Coronary artery (tissue), 2 donors: ENCODE results near the gene PEPD.

ENCODE experiments used
- DNase-seq: peaks from one replicate; pipeline ENCODE4 v3.0.0-alpha.2; 2017; ENCODE audit warnings: low spot score
- H3K27ac ChIP-seq, 2 donors: fragments of 200-600 bp; sonication (generic); one replicate each; pipeline ENCODE4 v1.5.1; 2016 to 2019
- H3K4me3 ChIP-seq: fragments of 200-600 bp; sonication (generic); 2 replicates; pipeline ENCODE4 v1.5.1; 2016; ENCODE audit warnings: mild to moderate bottlenecking, moderate library complexity
- CTCF ChIP-seq: fragments of 200-600 bp; sonication (generic); IDR thresholded peaks from one replicate; pipeline ENCODE4 v1.5.1; 2019; ENCODE audit warnings: antibody characterized with exemption

The PEPD gene

GRCh38 chr19:33377586-33378475 is 143.8 kb downstream of the PEPD start:
- no peak for DNase-seq
- TF ChIP-seq CTCF, result no peak
- Histone ChIP-seq H3K4me3 (no peak overlapping the region), H3K27ac (peak overlapping the region in 1 of 2 donors; percentile 1)

GRCh38 chr19:33376941-33377557 is 144.5 kb downstream of the PEPD start:
- no peak for TF ChIP-seq CTCF
- DNase-seq, result no peak
- Histone ChIP-seq H3K4me3 (no peak overlapping the region), H3K27ac (peak overlapping the region in 1 of 2 donors; percentile 98)

GRCh38 chr19:33376423-33376822 is 145.2 kb downstream of the PEPD start:
- no peak for DNase-seq
- Histone ChIP-seq H3K27ac (peak overlapping the region in 1 of 2 donors; percentile 98), H3K4me3 (no peak overlapping the region)
- no peak for TF ChIP-seq CTCF

GRCh38 chr19:33375837-33376159 is 145.8 kb downstream of the PEPD start:
- no peak overlapping the region for H3K4me3 ChIP-seq
- H3K27ac ChIP-seq, result peak overlapping the region in 1 of 2 donors; percentile 98
- no peak for TF ChIP-seq CTCF
- no peak for DNase-seq

- Histone ChIP-seq H3K4me3 (peak overlapping the region; percentile 92), H3K27ac (peak overlapping the region; percentile 84 to 98)
- TF ChIP-seq CTCF, result no peak
- DNase-seq, result no peak
Observed at GRCh38 chr19:33375156-33375836, 146.3 kb downstream of the PEPD start.

GRCh38 chr19:33374236-33374714 is 147.3 kb downstream of the PEPD start:
- peak overlapping the region; percentile 84 to 98 for H3K27ac ChIP-seq
- peak overlapping the region; percentile 92 for H3K4me3 ChIP-seq
- no peak for DNase-seq
- no peak for TF ChIP-seq CTCF
